ENCODE measurements around the gene DDX42.

The DDX42 gene

GRCh38 chr17:63821804-63822203 is 47.8 kb downstream of the DDX42 start:
- DNase-seq (ENCODE audit: low spot score) = no peak

GRCh38 chr17:63822537-63822936 is 48.6 kb downstream of the DDX42 start:
- DNase-seq (ENCODE audit: low spot score) = no peak

GRCh38 chr17:63823659-63824331 is 49.8 kb downstream of the DDX42 start:
- DNase-seq (ENCODE audit: low spot score) = no peak

GRCh38 chr17:63824362-63824761 is 50.4 kb downstream of the DDX42 start:
- DNase-seq (ENCODE audit: low spot score) = no peak

- no peak for DNase-seq (ENCODE audit: low spot score)
Measured at GRCh38 chr17:63826468-63827001, 52.6 kb downstream of the DDX42 start.

GRCh38 chr17:63827002-63827800 is 53.2 kb downstream of the DDX42 start, which contains the start of the genes FTSJ3 and PSMC5:
TSS of gene FTSJ3 (minus strand) at chr17:63827663. CDS start at chr17:63826902, 761 bp downstream.
TSS of gene PSMC5 (plus strand) at chr17:63827431. CDS start at chr17:63827491, 60 bp downstream.
- peak; percentile 95 for DNase-seq (ENCODE audit: low spot score)

- no peak for DNase-seq (ENCODE audit: low spot score)
Measured at GRCh38 chr17:63827801-63828221, 53.8 kb downstream of the DDX42 start.

GRCh38 chr17:63828936-63829335 is 55.0 kb downstream of the DDX42 start:
- DNase-seq (ENCODE audit: low spot score) = no peak

- no peak for DNase-seq (ENCODE audit: low spot score)
Measured at GRCh38 chr17:63830278-63830677, 56.3 kb downstream of the DDX42 start.

GRCh38 chr17:63830904-63831491 is 57.0 kb downstream of the DDX42 start:
- DNase-seq (ENCODE audit: low spot score) = no peak

- DNase-seq (ENCODE audit: low spot score) = no peak
Measured at GRCh38 chr17:63831505-63831904, 57.5 kb downstream of the DDX42 start.

GRCh38 chr17:63832014-63832413 is 58.0 kb downstream of the DDX42 start:
- DNase-seq (ENCODE audit: low spot score) = no peak

- no peak for DNase-seq (ENCODE audit: low spot score)
Measured at GRCh38 chr17:63832455-63832854, 58.5 kb downstream of the DDX42 start.

GRCh38 chr17:63833026-63833740 is 59.2 kb downstream of the DDX42 start:
- DNase-seq (ENCODE audit: low spot score) = no peak

GRCh38 chr17:63833741-63834373 is 59.9 kb downstream of the DDX42 start:
- no peak for DNase-seq (ENCODE audit: low spot score)

GRCh38 chr17:63834431-63835166 is 60.6 kb downstream of the DDX42 start:
- DNase-seq (ENCODE audit: low spot score) = peak; percentile 79

GRCh38 chr17:63835167-63835720 is 61.3 kb downstream of the DDX42 start:
- DNase-seq (ENCODE audit: low spot score) = no peak

GRCh38 chr17:63836811-63837210 is 62.8 kb downstream of the DDX42 start:
- no peak for DNase-seq (ENCODE audit: low spot score)

- no peak for DNase-seq (ENCODE audit: low spot score)
Measured at GRCh38 chr17:63837480-63837879, 63.5 kb downstream of the DDX42 start.

GRCh38 chr17:63837962-63838600 is 64.1 kb downstream of the DDX42 start:
- no peak for DNase-seq (ENCODE audit: low spot score)
